RWPE2 (cell line): Measurements from ENCODE around the gene SUPT3H.
"Not testable (repeated sequence)": the region's sequence is repeated elsewhere in the genome, so short reads cannot be mapped to it uniquely, and the experiment has no call there.

Source experiments
- ATAC-seq: fragments of 200-7000 bp; cut with Tn5 transposase; 3 replicates; pipeline ENCODE4 v1.9.1; 2021; ENCODE audit warnings: low read depth
- DNase-seq: peaks from one replicate; pipeline ENCODE4 v3.0.0-alpha.2; 2020; ENCODE audit warnings: low spot score
- H3K27ac ChIP-seq: fragments of 450-650 bp; 2 replicates; pipeline ENCODE4 v1.5.1; 2017; ENCODE audit warnings: mild to moderate bottlenecking; ENCODE audit not compliant: poor library complexity, severe bottlenecking
- H3K27me3 ChIP-seq: fragments of 250-450 bp; sonication (Bioruptor Pico); 2 replicates; pipeline ENCODE4 v1.5.1; 2021; ENCODE audit warnings: mild to moderate bottlenecking, moderate library complexity; ENCODE audit not compliant: insufficient read depth, poor library complexity, severe bottlenecking
- H3K36me3 ChIP-seq: fragments of 250-450 bp; sonication (Bioruptor Pico); 2 replicates; pipeline ENCODE4 v1.5.1; 2020; ENCODE audit warnings: low read depth, mild to moderate bottlenecking, moderate library complexity
- H3K4me1 ChIP-seq: fragments of 250-450 bp; sonication (Bioruptor Pico); 2 replicates; pipeline ENCODE4 v1.5.1; 2021; ENCODE audit warnings: mild to moderate bottlenecking, moderate library complexity; ENCODE audit not compliant: insufficient read depth, poor library complexity, severe bottlenecking
- H3K4me3 ChIP-seq: fragments of 250-450 bp; sonication (Bioruptor Pico); 2 replicates; pipeline ENCODE4 v1.5.1; 2021; ENCODE audit warnings: mild to moderate bottlenecking, moderate library complexity; ENCODE audit not compliant: severe bottlenecking
- H3K9me3 ChIP-seq: fragments of 250-450 bp; sonication (Bioruptor Pico); 2 replicates; pipeline ENCODE4 v1.5.1; 2021; ENCODE audit warnings: mild to moderate bottlenecking, moderate library complexity; ENCODE audit not compliant: severe bottlenecking
- CTCF ChIP-seq: fragments of 450-650 bp; IDR thresholded peaks from one replicate; pipeline ENCODE4 v1.5.1; 2017; ENCODE audit warnings: mild to moderate bottlenecking, moderate library complexity; ENCODE audit not compliant: poor library complexity, severe bottlenecking

The SUPT3H gene

DNA sequence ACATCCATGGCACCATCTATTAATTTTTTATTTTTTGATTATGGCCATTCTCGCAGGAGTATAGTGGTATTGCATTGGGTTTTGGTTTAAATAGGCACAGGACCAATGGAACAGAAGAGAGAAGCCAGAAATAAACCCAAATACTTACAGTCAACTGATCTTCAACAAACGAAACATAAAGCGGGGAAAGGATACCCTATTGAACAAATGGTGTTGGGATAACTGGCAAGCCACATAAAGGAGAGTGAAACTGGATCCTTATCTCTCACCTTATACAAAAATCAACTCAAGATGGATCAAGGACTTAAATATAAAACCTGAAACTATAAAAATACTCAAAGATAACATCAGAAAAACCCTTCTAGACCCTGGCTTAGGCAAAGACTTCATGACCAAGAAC lies 74.9 kb downstream of the SUPT3H start:
- Histone ChIP-seq H3K36me3 (no peaks in the 10 kb centered on the region), H3K9me3 (no peaks in the 10 kb centered on the region), H3K27me3 (no peaks in the 10 kb centered on the region), H3K4me3 (no peak overlapping the region), H3K27ac (no peak overlapping the region), H3K4me1 (no peaks in the 10 kb centered on the region)
- TF ChIP-seq CTCF = no peak
- no peak for ATAC-seq
- no peak for DNase-seq

- ATAC-seq (no peak), DNase-seq (no peak)
- H3K4me3 ChIP-seq = no peak overlapping the region
- no peak overlapping the region for H3K27ac ChIP-seq
- H3K27me3 ChIP-seq = no peaks in the 10 kb centered on the region
- TF ChIP-seq CTCF = no peak
- no peaks in the 10 kb centered on the region for H3K9me3 ChIP-seq
- H3K4me1 ChIP-seq = no peaks in the 10 kb centered on the region
- no peaks in the 10 kb centered on the region for H3K36me3 ChIP-seq
These were observed 76.2 kb downstream of the SUPT3H start for GRCh38 chr6:45301348-45302142.

GRCh38 chr6:45300736-45301135 lies 77.0 kb downstream of the SUPT3H start:
- Histone ChIP-seq H3K27me3 (no peaks in the 10 kb centered on the region), H3K9me3 (no peaks in the 10 kb centered on the region), H3K4me1 (no peaks in the 10 kb centered on the region), H3K4me3 (no peak overlapping the region), H3K27ac (no peak overlapping the region), H3K36me3 (no peaks in the 10 kb centered on the region)
- no peak for TF ChIP-seq CTCF
- no peak for DNase-seq
- ATAC-seq = no peak

DNA sequence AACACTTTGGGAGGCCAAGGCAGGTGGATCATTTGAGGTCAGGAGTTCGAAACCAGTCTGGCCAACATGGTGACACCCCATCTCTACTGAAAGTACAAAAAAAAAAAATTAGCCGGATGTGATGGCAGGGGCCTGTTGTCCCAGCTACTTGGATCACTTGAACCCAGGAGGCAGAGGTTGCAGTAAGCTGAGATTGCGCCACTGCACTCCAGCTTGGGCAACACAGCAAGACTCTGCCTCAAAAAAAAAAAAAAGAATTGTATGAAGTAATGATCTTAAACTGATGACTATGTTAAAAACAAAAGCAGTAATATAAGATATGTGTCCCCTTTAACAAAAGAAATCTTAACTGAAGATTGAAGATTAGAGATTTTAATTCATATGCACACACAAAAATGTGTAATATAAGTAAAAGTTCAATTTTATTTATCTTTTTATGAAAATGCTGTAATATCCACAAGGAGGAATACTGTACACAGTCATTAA lies 78.6 kb downstream of the SUPT3H start:
- DNase-seq (no peak), ATAC-seq (no peak)
- H3K27me3 ChIP-seq = no peaks in the 10 kb centered on the region
- no peaks in the 10 kb centered on the region for H3K36me3 ChIP-seq
- H3K9me3 ChIP-seq = no peaks in the 10 kb centered on the region
- no peak overlapping the region for H3K4me3 ChIP-seq
- H3K27ac ChIP-seq = no peak overlapping the region
- no peaks in the 10 kb centered on the region for H3K4me1 ChIP-seq
- no peak for TF ChIP-seq CTCF

DNA sequence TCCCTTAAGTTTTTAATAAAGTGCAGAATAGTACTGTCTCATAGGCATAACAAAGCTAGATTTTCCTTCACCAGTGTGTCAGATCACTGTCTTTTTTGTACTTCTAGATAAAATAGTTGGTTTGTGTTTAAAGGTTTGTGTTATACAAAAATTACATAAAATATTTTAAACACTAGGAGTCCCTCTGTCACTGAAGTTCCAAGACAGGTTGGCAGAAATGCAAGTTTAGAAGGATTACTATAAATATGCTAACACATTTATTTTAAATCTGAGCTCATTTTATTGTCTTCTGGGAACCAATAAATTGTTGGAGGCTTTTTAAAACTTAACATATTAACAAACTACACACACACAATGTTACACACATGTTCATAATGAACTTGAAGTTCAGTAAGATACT lies 80.4 kb downstream of the SUPT3H start:
- ATAC-seq (no peak), DNase-seq (no peak)
- Histone ChIP-seq H3K9me3 (no peaks in the 10 kb centered on the region), H3K27ac (no peak overlapping the region), H3K27me3 (no peaks in the 10 kb centered on the region), H3K4me1 (no peaks in the 10 kb centered on the region), H3K36me3 (no peaks in the 10 kb centered on the region), H3K4me3 (no peak overlapping the region)
- no peak for TF ChIP-seq CTCF

- not testable (repeated sequence) for H3K27ac ChIP-seq, H3K4me3 ChIP-seq, H3K9me3 ChIP-seq, ATAC-seq, H3K27me3 ChIP-seq, H3K36me3 ChIP-seq, DNase-seq, H3K4me1 ChIP-seq
These were observed 83.6 kb downstream of the SUPT3H start for GRCh38 chr6:45294065-45294701.
